Measurements from ENCODE around the gene MDM2.
"Not testable (repeated sequence)": the region's sequence is repeated elsewhere in the genome, so short reads cannot be mapped to it uniquely, and the experiment has no call there.

Gene MDM2

DNA sequence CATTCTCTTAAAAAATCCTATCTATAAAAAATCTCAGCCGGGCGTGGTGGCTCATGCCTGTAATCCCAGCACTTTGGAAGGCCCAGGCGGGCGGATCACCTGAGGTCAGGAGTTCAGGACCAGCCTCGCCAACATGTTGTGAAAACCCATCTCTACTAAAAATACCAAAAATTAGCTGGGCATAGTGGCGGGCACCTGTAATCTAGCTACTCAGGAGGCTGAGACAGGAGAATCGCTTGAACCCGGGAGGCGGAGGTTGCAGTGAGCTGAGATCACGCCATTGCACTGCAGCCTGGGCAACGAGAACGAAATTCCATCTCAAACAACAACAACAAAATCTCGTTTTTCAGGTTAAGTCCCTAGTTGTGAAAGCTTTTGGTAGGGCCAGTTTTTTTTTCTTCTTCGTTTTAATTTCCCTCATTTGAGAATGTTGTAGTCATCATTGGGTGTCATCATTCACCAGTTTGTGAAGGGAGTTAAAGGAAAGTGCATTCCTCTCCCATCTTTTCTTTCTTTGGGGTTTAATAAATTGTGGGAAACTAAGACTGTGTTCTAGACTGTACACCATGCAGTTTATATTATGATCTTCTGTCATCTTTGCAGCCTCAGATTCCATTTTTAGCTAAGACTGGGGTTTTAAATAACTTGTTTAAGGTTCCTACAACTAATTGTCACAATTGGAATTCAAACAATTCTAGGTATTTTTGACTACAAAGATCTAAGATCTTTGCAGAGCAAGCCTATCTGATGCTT lies 23.9 kb downstream of the MDM2 start:
- no peak for TF ChIP-seq EZH2 (IDR thresholded peaks at IDR 0.05)
- no peak for TF ChIP-seq FOXP2 (optimal IDR thresholded peaks at IDR 0.05; ENCODE audit: control extremely low read depth, extremely low read length, insufficient read depth)
- no peak for TF ChIP-seq POLR2AphosphoS5 (IDR thresholded peaks at IDR 0.05; ENCODE audit: borderline replicate concordance, low read depth, low read length)
- no peak overlapping the region for H3K27ac ChIP-seq

GRCh38 chr12:68832504-68832867 lies 24.5 kb downstream of the MDM2 start:
- no peak for TF ChIP-seq POLR2AphosphoS5 (IDR thresholded peaks at IDR 0.05; ENCODE audit: borderline replicate concordance, low read depth, low read length)
- no peak for TF ChIP-seq EZH2 (IDR thresholded peaks at IDR 0.05)
- no peak for TF ChIP-seq FOXP2 (optimal IDR thresholded peaks at IDR 0.05; ENCODE audit: control extremely low read depth, extremely low read length, insufficient read depth)
- H3K9ac ChIP-seq (ENCODE audit: insufficient read length) = no peak overlapping the region
- no peaks in the 10 kb centered on the region for H3K9me3 ChIP-seq (ENCODE audit: low read depth, low read length)
- no peak overlapping the region for H3K27ac ChIP-seq
- H3K4me3 ChIP-seq = no peak overlapping the region
- peaks cover 86% of the 10 kb centered on the region for H3K36me3 ChIP-seq (ENCODE audit: insufficient read depth, low read length)
- DNase-seq (ENCODE audit: low read depth, low spot score) = no peak

More for the DNA sequence above, 23.9 kb downstream of the MDM2 start:
- H3K36me3 ChIP-seq (ENCODE audit: insufficient read depth, low read length) = peaks cover 86% of the 10 kb centered on the region
- no peak overlapping the region for H3K4me3 ChIP-seq
- no peak for DNase-seq (ENCODE audit: low read depth, low spot score)
- no peak overlapping the region for H3K9ac ChIP-seq (ENCODE audit: insufficient read length)
- no peaks in the 10 kb centered on the region for H3K9me3 ChIP-seq (ENCODE audit: low read depth, low read length)

GRCh38 chr12:68833508-68833907 lies 25.5 kb downstream of the MDM2 start:
- Histone ChIP-seq H3K9ac (ENCODE audit: insufficient read length) (no peak overlapping the region), H3K9me3 (ENCODE audit: low read depth, low read length) (no peaks in the 10 kb centered on the region), H3K27ac (no peak overlapping the region), H3K36me3 (ENCODE audit: insufficient read depth, low read length) (peaks cover 85% of the 10 kb centered on the region), H3K4me3 (no peak overlapping the region)
- TF ChIP-seq EZH2 (IDR thresholded peaks at IDR 0.05) = no peak
- no peak for TF ChIP-seq FOXP2 (optimal IDR thresholded peaks at IDR 0.05; ENCODE audit: control extremely low read depth, extremely low read length, insufficient read depth)
- no peak for TF ChIP-seq POLR2AphosphoS5 (IDR thresholded peaks at IDR 0.05; ENCODE audit: borderline replicate concordance, low read depth, low read length)
- DNase-seq (ENCODE audit: low read depth, low spot score) = no peak

- TF ChIP-seq POLR2AphosphoS5 (IDR thresholded peaks at IDR 0.05; ENCODE audit: borderline replicate concordance, low read depth, low read length) (no peak), EZH2 (IDR thresholded peaks at IDR 0.05) (no peak), FOXP2 (optimal IDR thresholded peaks at IDR 0.05; ENCODE audit: control extremely low read depth, extremely low read length, insufficient read depth) (no peak)
- Histone ChIP-seq H3K9me3 (ENCODE audit: low read depth, low read length) (no peaks in the 10 kb centered on the region), H3K9ac (ENCODE audit: insufficient read length) (no peak overlapping the region), H3K27ac (peak overlapping the region; percentile 52), H3K36me3 (ENCODE audit: insufficient read depth, low read length) (peaks cover 85% of the 10 kb centered on the region), H3K4me3 (peak overlapping the region; percentile 21; the same call in 1 of the 2 replicates)
- peak; percentile 14 for DNase-seq (ENCODE audit: low read depth, low spot score)
Measured at GRCh38 chr12:68835333-68835908, 27.4 kb downstream of the MDM2 start.

DNA sequence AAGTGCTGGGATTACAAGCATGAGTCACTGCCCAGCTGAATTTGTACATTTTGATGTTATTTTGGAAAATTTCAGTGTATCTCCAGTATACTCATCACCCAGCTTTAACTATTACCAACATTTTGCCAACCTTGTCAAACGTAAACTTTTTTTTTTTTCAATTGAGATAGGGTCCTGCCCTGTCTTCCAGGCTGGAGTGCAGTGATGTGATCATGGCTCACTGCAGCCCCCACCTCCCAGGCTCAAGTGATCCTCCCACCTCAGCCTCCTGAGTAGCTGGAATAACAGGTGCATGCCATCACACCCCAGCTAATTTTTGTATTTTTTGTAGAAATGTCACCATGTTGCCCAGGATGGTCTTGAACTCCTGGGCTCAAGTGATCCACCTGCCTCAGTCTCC lies 29.2 kb downstream of the MDM2 start:
- Histone ChIP-seq H3K36me3 (ENCODE audit: insufficient read depth, low read length) (peaks cover 84% of the 10 kb centered on the region), H3K4me3 (no peak overlapping the region), H3K9me3 (ENCODE audit: low read depth, low read length) (no peaks in the 10 kb centered on the region), H3K27ac (no peak overlapping the region), H3K9ac (ENCODE audit: insufficient read length) (no peak overlapping the region)
- no peak for DNase-seq (ENCODE audit: low read depth, low spot score)
- no peak for TF ChIP-seq POLR2AphosphoS5 (IDR thresholded peaks at IDR 0.05; ENCODE audit: borderline replicate concordance, low read depth, low read length)
- no peak for TF ChIP-seq EZH2 (IDR thresholded peaks at IDR 0.05)
- no peak for TF ChIP-seq FOXP2 (optimal IDR thresholded peaks at IDR 0.05; ENCODE audit: control extremely low read depth, extremely low read length, insufficient read depth)

DNA sequence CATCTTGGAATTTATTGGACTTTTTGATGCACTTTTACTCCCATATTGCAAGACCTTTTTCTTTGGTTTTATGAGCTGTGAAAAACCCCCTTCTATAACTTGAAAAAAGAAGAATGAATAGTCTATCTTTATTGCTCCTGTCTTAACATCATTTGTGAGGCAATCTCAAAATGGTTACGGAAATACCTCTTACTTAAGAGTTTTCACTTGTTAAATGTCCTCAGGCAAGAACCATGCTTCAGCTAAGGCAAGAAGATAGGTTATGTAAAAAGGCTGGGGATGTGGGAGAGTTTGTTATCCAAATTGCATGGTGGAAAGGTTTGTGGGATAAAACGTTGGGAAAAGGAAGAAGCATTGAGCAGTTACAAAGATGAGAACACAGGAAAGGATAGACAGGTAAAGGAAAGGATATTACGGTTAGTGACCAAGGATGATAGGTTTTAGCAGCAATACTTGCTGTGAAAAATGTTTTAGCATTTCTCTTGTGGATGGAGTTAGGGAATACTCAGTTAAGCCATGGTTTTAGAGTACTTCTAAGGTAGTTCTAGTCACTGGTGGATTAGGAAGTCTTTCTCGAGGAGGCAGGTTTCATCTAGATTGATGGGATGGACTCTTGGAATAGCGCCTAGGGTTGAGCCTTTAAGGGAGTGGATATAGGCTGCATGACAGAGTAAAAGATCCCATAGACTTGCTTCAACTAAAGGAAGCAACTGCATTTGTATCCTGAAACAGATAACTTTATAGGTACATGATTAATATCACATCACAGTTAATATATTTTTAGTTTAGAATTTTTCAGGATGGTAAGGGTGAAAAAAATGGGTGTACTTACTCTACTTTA lies 30.3 kb downstream of the MDM2 start:
- DNase-seq (ENCODE audit: low read depth, low spot score) = peak; percentile 68
- TF ChIP-seq POLR2AphosphoS5 (IDR thresholded peaks at IDR 0.05; ENCODE audit: borderline replicate concordance, low read depth, low read length) (no peak), EZH2 (IDR thresholded peaks at IDR 0.05) (no peak), FOXP2 (optimal IDR thresholded peaks at IDR 0.05; ENCODE audit: control extremely low read depth, extremely low read length, insufficient read depth) (no peak)
- H3K4me3 ChIP-seq = no peak overlapping the region
- H3K9ac ChIP-seq (ENCODE audit: insufficient read length) = no peak overlapping the region
- no peaks in the 10 kb centered on the region for H3K9me3 ChIP-seq (ENCODE audit: low read depth, low read length)
- no peak overlapping the region for H3K27ac ChIP-seq
- H3K36me3 ChIP-seq (ENCODE audit: insufficient read depth, low read length) = peaks cover 87% of the 10 kb centered on the region

DNA sequence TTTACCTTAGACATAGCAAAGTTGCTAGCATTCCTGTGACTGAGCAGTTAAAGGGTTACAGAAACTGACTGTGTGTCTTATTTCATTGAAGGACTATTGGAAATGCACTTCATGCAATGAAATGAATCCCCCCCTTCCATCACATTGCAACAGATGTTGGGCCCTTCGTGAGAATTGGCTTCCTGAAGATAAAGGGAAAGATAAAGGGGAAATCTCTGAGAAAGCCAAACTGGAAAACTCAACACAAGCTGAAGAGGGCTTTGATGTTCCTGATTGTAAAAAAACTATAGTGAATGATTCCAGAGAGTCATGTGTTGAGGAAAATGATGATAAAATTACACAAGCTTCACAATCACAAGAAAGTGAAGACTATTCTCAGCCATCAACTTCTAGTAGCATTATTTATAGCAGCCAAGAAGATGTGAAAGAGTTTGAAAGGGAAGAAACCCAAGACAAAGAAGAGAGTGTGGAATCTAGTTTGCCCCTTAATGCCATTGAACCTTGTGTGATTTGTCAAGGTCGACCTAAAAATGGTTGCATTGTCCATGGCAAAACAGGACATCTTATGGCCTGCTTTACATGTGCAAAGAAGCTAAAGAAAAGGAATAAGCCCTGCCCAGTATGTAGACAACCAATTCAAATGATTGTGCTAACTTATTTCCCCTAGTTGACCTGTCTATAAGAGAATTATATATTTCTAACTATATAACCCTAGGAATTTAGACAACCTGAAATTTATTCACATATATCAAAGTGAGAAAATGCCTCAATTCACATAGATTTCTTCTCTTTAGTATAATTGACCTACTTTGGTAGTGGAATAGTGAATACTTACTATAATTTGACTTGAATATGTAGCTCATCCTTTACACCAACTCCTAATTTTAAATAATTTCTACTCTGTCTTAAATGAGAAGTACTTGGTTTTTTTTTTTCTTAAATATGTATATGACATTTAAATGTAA lies 31.5 kb downstream of the MDM2 start:
- Histone ChIP-seq H3K36me3 (ENCODE audit: insufficient read depth, low read length) (peaks cover 86% of the 10 kb centered on the region), H3K27ac (no peak overlapping the region), H3K9ac (ENCODE audit: insufficient read length) (no peak overlapping the region), H3K4me3 (no peak overlapping the region), H3K9me3 (ENCODE audit: low read depth, low read length) (no peaks in the 10 kb centered on the region)
- TF ChIP-seq FOXP2 (optimal IDR thresholded peaks at IDR 0.05; ENCODE audit: control extremely low read depth, extremely low read length, insufficient read depth) (no peak), EZH2 (IDR thresholded peaks at IDR 0.05) (no peak), POLR2AphosphoS5 (IDR thresholded peaks at IDR 0.05; ENCODE audit: borderline replicate concordance, low read depth, low read length) (no peak)
- no peak for DNase-seq (ENCODE audit: low read depth, low spot score)

- DNase-seq (ENCODE audit: low read depth, low spot score); H3K9ac ChIP-seq (ENCODE audit: insufficient read length); H3K9me3 ChIP-seq (ENCODE audit: low read depth, low read length); H3K4me3 ChIP-seq; H3K27ac ChIP-seq: not testable (repeated sequence)
- peaks cover 71% of the 10 kb centered on the region for H3K36me3 ChIP-seq (ENCODE audit: insufficient read depth, low read length)
Measured at GRCh38 chr12:68841175-68841574, 33.2 kb downstream of the MDM2 start.
